SU-DHL-6 (cell line): ENCODE measurements around the gene NID1.

ENCODE experiments used
- EZH2phosphoT487 ChIP-seq: fragments of 200-600 bp; sonication (generic), shearing (Covaris generic); conservative IDR thresholded peaks from 2 replicates; pipeline ENCODE4 v1.6.1; 2018; ENCODE audit warnings: mild to moderate bottlenecking, antibody characterized with exemption, low read length, moderate library complexity, mixed read lengths
- TF ChIP-seq, protein P1 (sequence below): fragments of 200-600 bp; sonication (generic); IDR thresholded peaks from one replicate; pipeline ENCODE4 v1.5.1; 2017; ENCODE audit warnings: antibody characterized with exemption, mild to moderate bottlenecking, low read length, moderate library complexity; ENCODE audit not compliant: insufficient read depth, poor library complexity, severe bottlenecking

DNA sequence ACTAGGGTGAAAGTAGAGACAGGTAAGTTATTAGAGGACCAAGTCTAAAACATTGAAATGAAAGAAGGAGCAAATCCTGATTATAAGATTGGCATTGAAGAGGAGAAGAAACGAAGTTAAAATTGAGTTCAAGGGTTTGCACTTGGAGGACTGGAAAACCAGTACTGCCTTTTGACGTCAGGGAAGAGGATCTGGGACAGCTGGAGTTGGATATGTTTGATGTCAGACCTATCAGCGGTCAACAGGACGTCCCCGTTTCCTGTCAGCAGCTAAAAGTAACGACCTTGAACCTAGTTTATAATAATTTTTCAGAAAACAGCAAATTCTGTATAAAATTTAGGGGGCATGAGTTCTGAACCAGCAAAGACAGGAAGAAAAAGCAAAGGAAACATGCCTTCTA lies 1.2 kb upstream of the NID1 start:
- TF ChIP-seq, protein P1, sequence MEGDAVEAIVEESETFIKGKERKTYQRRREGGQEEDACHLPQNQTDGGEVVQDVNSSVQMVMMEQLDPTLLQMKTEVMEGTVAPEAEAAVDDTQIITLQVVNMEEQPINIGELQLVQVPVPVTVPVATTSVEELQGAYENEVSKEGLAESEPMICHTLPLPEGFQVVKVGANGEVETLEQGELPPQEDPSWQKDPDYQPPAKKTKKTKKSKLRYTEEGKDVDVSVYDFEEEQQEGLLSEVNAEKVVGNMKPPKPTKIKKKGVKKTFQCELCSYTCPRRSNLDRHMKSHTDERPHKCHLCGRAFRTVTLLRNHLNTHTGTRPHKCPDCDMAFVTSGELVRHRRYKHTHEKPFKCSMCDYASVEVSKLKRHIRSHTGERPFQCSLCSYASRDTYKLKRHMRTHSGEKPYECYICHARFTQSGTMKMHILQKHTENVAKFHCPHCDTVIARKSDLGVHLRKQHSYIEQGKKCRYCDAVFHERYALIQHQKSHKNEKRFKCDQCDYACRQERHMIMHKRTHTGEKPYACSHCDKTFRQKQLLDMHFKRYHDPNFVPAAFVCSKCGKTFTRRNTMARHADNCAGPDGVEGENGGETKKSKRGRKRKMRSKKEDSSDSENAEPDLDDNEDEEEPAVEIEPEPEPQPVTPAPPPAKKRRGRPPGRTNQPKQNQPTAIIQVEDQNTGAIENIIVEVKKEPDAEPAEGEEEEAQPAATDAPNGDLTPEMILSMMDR = no peak
- TF ChIP-seq EZH2phosphoT487 = no peak
